Tibial artery (tissue), 4 donors: ENCODE results near the gene FGD5.

Source experiments
- DNase-seq, 2 donors: peaks; one replicate each; pipeline ENCODE4 v3.0.0-alpha.2; 2019
- H3K27ac ChIP-seq, 2 donors: fragments of 200-600 bp; sonication (generic) in 1 of 2; 1 replicate in 1 of 2; 2 replicates in 1 of 2; pipeline ENCODE4 v1.5.1; 2018 to 2019; ENCODE audit warnings: mild to moderate bottlenecking in 1 of 2
- H3K27me3 ChIP-seq, 2 donors: fragments of 200-600 bp; sonication (generic) in 1 of 2; one replicate each; pipeline versions ENCODE4 v1.5.1 to v1.6.0; 2016 to 2019
- H3K36me3 ChIP-seq, 3 donors: fragments of 200-600 bp; sonication (generic) in 2 of 3; one replicate each; pipeline ENCODE4 v1.5.1; 2016 to 2019; ENCODE audit warnings: mild to moderate bottlenecking in 2 of 3
- H3K4me1 ChIP-seq, 4 donors: fragments of 200-600 bp; sonication (generic) in 2 of 4; 1 replicate in 3 of 4; 2 replicates in 1 of 4; pipeline ENCODE4 v1.5.1; 2016 to 2019
- H3K4me3 ChIP-seq, 2 donors: fragments of 200-600 bp; sonication (generic) in 1 of 2; 1 replicate in 1 of 2; 2 replicates in 1 of 2; pipeline ENCODE4 v1.5.1; 2018 to 2019; ENCODE audit warnings: mild to moderate bottlenecking in 2 of 2
- H3K9me3 ChIP-seq, 3 donors: fragments of 200-600 bp; sonication (generic) in 1 of 3; one replicate each; pipeline ENCODE4 v1.5.1; 2016 to 2019
- CTCF ChIP-seq, 2 experiments: fragments of 200-600 bp in 1 of 2; fragments of 450-650 bp in 1 of 2; IDR thresholded peaks; one replicate each; pipeline ENCODE4 v1.5.1; 2017 to 2019; ENCODE audit warnings: antibody characterized with exemption in 2 of 2, mild to moderate bottlenecking in 1 of 2, moderate library complexity in 1 of 2
- intact Hi-C: fragments of 100-400 bp; cut with DNase I; formaldehyde crosslinking; loops from one replicate; pipeline ENCODE4 v1.15.0; 2023; ENCODE audit warnings: low total_unique reads

FGD5 gene

GRCh38 chr3:14866627-14867026 is 47.9 kb downstream of the FGD5 start:
- peak; percentile 8 to 52 for DNase-seq
- Histone ChIP-seq H3K4me3 (no peak overlapping the region), H3K4me1 (peaks cover 0 to 3% (median 0%) of the 10 kb centered on the region in 4 donors), H3K27me3 (no peaks in the 10 kb centered on the region), H3K36me3 (peaks cover 0 to 6% (median 0%) of the 10 kb centered on the region in 3 donors), H3K27ac (no peak overlapping the region), H3K9me3 (no peaks in the 10 kb centered on the region)
- intact Hi-C loops, result no loop called here
- TF ChIP-seq CTCF (IDR thresholded peaks at IDR 0.05), result no peak

DNA sequence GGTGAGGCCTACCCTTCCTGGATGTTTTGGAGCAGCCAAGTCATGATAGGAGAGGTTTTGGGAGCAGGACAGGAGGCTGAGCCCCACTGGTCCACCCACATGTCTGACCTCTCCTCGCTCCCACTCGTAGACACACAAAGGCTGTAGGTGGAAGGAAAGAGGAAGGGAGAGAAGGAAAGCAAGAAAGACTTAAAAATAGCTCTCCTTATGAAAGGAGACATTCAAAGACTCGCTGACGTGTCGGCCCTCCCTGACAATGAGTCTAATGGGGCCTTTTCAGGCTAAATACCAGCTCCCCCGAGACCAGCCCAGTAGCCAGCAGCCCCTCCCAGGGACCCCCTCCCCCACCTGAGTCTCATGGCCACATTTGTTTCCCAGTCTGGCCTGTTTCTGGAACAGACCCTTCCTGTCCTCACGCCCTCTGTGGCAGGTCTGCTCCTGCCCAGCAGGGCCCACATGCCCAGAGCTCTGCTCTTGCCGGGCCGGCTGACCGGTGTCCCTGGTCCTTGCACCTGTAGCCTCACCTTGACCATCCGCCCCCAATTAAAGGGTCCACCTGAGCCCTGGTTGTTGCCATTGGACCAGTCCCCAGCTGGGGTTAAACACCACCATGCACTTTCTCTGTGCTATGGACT is 49.3 kb downstream of the FGD5 start:
- Histone ChIP-seq H3K27ac (no peak overlapping the region), H3K4me1 (no peaks in the 10 kb centered on the region), H3K4me3 (no peak overlapping the region), H3K9me3 (no peaks in the 10 kb centered on the region), H3K27me3 (no peaks in the 10 kb centered on the region), H3K36me3 (peaks cover 0 to 6% (median 0%) of the 10 kb centered on the region in 3 donors)
- DNase-seq, result peak; percentile 8 to 46
- intact Hi-C loops, result no loop called here
- TF ChIP-seq CTCF (IDR thresholded peaks at IDR 0.05), result no peak

- Histone ChIP-seq H3K27me3 (no peaks in the 10 kb centered on the region), H3K27ac (no peak overlapping the region), H3K36me3 (peaks cover 0 to 5% (median 0%) of the 10 kb centered on the region in 3 donors), H3K4me1 (no peaks in the 10 kb centered on the region), H3K4me3 (no peak overlapping the region), H3K9me3 (no peaks in the 10 kb centered on the region)
- TF ChIP-seq CTCF (IDR thresholded peaks at IDR 0.05), result no peak
- peak; percentile 17 to 59 for DNase-seq
- intact Hi-C loops, result no loop called here
These were observed 51.4 kb downstream of the FGD5 start for GRCh38 chr3:14869917-14870782.

DNA sequence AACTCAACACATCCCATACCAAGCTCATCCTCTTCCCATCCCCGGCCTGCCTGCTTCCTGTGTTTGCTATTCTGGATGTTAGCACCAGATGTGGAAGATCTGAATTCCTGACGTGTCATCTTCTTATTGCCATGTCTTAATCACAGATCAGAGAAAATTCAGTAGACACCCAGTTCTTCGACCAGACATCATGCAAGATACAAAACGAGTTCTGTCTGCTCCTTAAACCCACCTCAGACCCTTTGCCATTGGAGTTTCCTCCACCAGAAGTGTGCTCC is 52.0 kb downstream of the FGD5 start:
- Histone ChIP-seq H3K4me3 (no peak overlapping the region), H3K4me1 (no peaks in the 10 kb centered on the region), H3K27ac (no peak overlapping the region), H3K9me3 (no peaks in the 10 kb centered on the region), H3K27me3 (no peaks in the 10 kb centered on the region), H3K36me3 (no peaks in the 10 kb centered on the region)
- no peak for DNase-seq
- TF ChIP-seq CTCF (IDR thresholded peaks at IDR 0.05), result no peak
- intact Hi-C loops, result no loop called here

DNA sequence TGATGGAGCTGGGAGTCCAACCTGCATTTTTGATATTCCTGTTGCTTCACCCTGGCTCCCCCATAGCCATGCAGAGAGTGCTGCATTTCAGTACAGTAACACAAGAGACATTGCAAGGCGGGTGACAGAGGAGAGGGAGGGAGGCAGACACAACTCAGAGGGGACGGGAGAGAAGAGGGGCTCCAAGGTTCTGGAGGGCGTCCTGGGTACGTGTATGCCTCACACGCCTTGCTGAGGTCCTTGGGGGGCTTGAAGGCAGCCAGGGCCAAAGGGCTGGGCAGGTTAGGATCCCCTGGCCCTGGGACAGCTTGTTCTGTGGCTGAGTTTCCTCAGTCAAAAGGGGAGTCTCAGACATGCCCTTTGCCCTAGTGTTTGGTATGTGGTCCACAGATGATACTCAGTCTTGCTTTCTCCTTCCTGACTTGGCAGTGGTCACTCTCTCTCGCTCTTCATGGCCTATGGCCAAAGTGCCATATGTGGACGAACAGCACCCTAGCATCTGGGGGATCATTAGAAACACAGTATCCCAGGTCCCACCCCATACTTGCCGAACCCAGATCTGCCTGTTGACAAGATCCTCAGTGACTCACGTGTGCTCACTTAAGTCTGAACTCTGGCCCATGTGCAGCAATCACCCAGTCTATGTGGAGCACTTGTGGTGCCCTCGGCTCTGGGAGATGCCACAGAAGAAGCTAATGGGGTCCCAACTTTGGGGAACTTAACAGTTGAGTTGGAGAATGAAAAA is 52.9 kb downstream of the FGD5 start:
- no peaks in the 10 kb centered on the region for H3K27me3 ChIP-seq
- peaks cover 0 to 1% (median under 1%) of the 10 kb centered on the region in 4 donors for H3K4me1 ChIP-seq
- H3K36me3 ChIP-seq, result no peaks in the 10 kb centered on the region
- peak; percentile 12 to 47 for DNase-seq
- no peak overlapping the region for H3K4me3 ChIP-seq
- intact Hi-C loops, result no loop called here
- H3K9me3 ChIP-seq, result no peaks in the 10 kb centered on the region
- no peak for TF ChIP-seq CTCF (IDR thresholded peaks at IDR 0.05)
- H3K27ac ChIP-seq, result no peak overlapping the region
